GM23338 (cell line): Measurements from ENCODE around the gene INPP4A. TPM values are rescaled to one million over a fixed set of nuclear protein-coding genes. Genes with fewer than 3 reads are reported as not detected.

Experiments
- ATAC-seq: fragments of 200-7000 bp; cut with Tn5 transposase; 3 replicates; pipeline ENCODE4 v1.9.1; 2020
- DNase-seq: peaks from one replicate; pipeline ENCODE4 v3.0.0-alpha.2; 2015; ENCODE audit warnings: low spot score
- H2AFZ ChIP-seq: fragments of 200-600 bp; sonication (generic); 2 replicates; pipeline ENCODE4 v1.8.0; 2016; ENCODE audit warnings: antibody characterized with exemption, mild to moderate bottlenecking, moderate library complexity
- H3F3A ChIP-seq: fragments of 200-600 bp; sonication (generic); replicated peaks from 2 replicates; pipeline ENCODE4 v1.8.0; 2017; ENCODE audit warnings: antibody characterized with exemption, mixed run types, low read depth
- H3K27ac ChIP-seq: fragments of 200-600 bp; sonication (generic); 2 replicates; pipeline ENCODE4 v1.6.1; 2016; ENCODE audit warnings: low read depth
- H3K27me3 ChIP-seq: fragments of 200-600 bp; sonication (generic); 2 replicates; pipeline ENCODE4 v1.8.0; 2016; ENCODE audit warnings: mild to moderate bottlenecking, mixed run types, moderate library complexity; ENCODE audit not compliant: insufficient read depth
- H3K36me3 ChIP-seq: fragments of 200-600 bp; sonication (generic); 2 replicates; pipeline ENCODE4 v1.8.0; 2016; ENCODE audit warnings: mild to moderate bottlenecking; ENCODE audit not compliant: insufficient read depth
- H3K4me1 ChIP-seq: fragments of 200-600 bp; sonication (generic); 2 replicates; pipeline ENCODE4 v1.8.0; 2016; ENCODE audit warnings: mild to moderate bottlenecking, moderate library complexity; ENCODE audit not compliant: insufficient read depth
- H3K4me2 ChIP-seq: fragments of 200-600 bp; sonication (generic); 2 replicates; pipeline ENCODE4 v1.7.1; 2017; ENCODE audit warnings: mixed run types
- H3K4me3 ChIP-seq: fragments of 200-600 bp; sonication (generic); 2 replicates; pipeline ENCODE4 v1.6.1; 2016; ENCODE audit warnings: mixed run types
- H3K79me2 ChIP-seq: fragments of 200-600 bp; sonication (generic); replicated peaks from 2 replicates; pipeline ENCODE4 v1.8.0; 2017; ENCODE audit warnings: mild to moderate bottlenecking; ENCODE audit not compliant: insufficient read depth
- H3K9me2 ChIP-seq: fragments of 200-600 bp; sonication (generic); 2 replicates; pipeline ENCODE4 v1.8.0; 2017; ENCODE audit not compliant: insufficient read depth
- H4K20me1 ChIP-seq: fragments of 200-600 bp; sonication (generic); replicated peaks from 2 replicates; pipeline ENCODE4 v1.8.0; 2017; ENCODE audit warnings: mild to moderate bottlenecking; ENCODE audit not compliant: insufficient read depth
- H3K27ac Mint-ChIP-seq: 2 replicates; pipeline ENCODE4 v1.8.0; 2020; ENCODE audit warnings: inconsistent platforms, mild to moderate bottlenecking, moderate library complexity, mixed read lengths
- H3K27me3 Mint-ChIP-seq: 3 replicates; pipeline ENCODE4 v1.8.0; 2022; ENCODE audit warnings: low read depth, mild to moderate bottlenecking, moderate library complexity, mixed read lengths, inconsistent platforms; ENCODE audit not compliant: insufficient read depth, poor library complexity
- H3K36me3 Mint-ChIP-seq: 3 replicates; pipeline ENCODE4 v1.8.0; 2021; ENCODE audit warnings: low read depth, mild to moderate bottlenecking, inconsistent platforms, moderate library complexity, mixed read lengths
- H3K4me1 Mint-ChIP-seq: 3 replicates; pipeline ENCODE4 v1.8.0; 2020; ENCODE audit warnings: mild to moderate bottlenecking, inconsistent platforms, mixed read lengths
- H3K4me3 Mint-ChIP-seq: 3 replicates; pipeline ENCODE4 v1.8.0; 2021; ENCODE audit warnings: moderate library complexity, mild to moderate bottlenecking, inconsistent platforms, mixed read lengths
- H3K9me3 Mint-ChIP-seq: 3 replicates; pipeline ENCODE4 v1.8.0; 2020; ENCODE audit warnings: moderate library complexity, mild to moderate bottlenecking, inconsistent platforms, mixed read lengths
- CREB1 ChIP-seq: fragments of 250-450 bp; sonication (Bioruptor Pico); IDR thresholded peaks from 2 replicates; pipeline ENCODE4 v1.5.0; 2020; ENCODE audit warnings: low read depth, mild to moderate bottlenecking, moderate library complexity
- CTCF ChIP-seq, 2 experiments: fragments of 200-600 bp in 1 of 2; sonication (generic) in 1 of 2; conservative IDR thresholded peaks; 2 replicates each; pipeline versions ENCODE4 v1.5.1 to v1.6.1; 2016 to 2017; ENCODE audit warnings: antibody characterized with exemption in 2 of 2, low read depth in 2 of 2, mild to moderate bottlenecking in 2 of 2, moderate library complexity in 1 of 2
- ETS1 ChIP-seq: IDR thresholded peaks from 2 replicates; pipeline ENCODE4 v1.6.1; 2016; ENCODE audit warnings: antibody characterized with exemption
- EZH2phosphoT487 ChIP-seq: fragments of 200-600 bp; sonication (generic); IDR thresholded peaks from one replicate; pipeline ENCODE4 v1.8.1; 2018; ENCODE audit warnings: antibody characterized with exemption; ENCODE audit not compliant: unreplicated experiment
- JUNB ChIP-seq: IDR thresholded peaks from one replicate; pipeline ENCODE4 v1.6.1; 2016; ENCODE audit warnings: antibody characterized with exemption; ENCODE audit not compliant: unreplicated experiment
- NANOG ChIP-seq: IDR thresholded peaks from 2 replicates; pipeline ENCODE4 v1.6.1; 2016; ENCODE audit warnings: antibody characterized with exemption, borderline replicate concordance
- POLR2AphosphoS5 ChIP-seq: IDR thresholded peaks from 2 replicates; pipeline ENCODE4 v1.6.1; 2016; ENCODE audit warnings: antibody characterized with exemption, low read depth
- REST ChIP-seq: IDR thresholded peaks from one replicate; pipeline ENCODE4 v1.6.1; 2018; ENCODE audit warnings: antibody characterized with exemption; ENCODE audit not compliant: unreplicated experiment
- ZNF114 ChIP-seq: fragments of 250-450 bp; sonication (Bioruptor Pico); IDR thresholded peaks from 2 replicates; pipeline ENCODE4 v1.5.0; 2020; ENCODE audit warnings: mild to moderate bottlenecking, moderate library complexity
- ZNF331 ChIP-seq: fragments of 250-450 bp; sonication (Bioruptor Pico); IDR thresholded peaks from 2 replicates; pipeline ENCODE4 v1.5.0; 2020; ENCODE audit warnings: low read depth, mild to moderate bottlenecking, moderate library complexity
- ZNF462 ChIP-seq: fragments of 250-450 bp; sonication (Bioruptor Pico); IDR thresholded peaks from 2 replicates; pipeline ENCODE4 v1.5.0; 2020; ENCODE audit warnings: mild to moderate bottlenecking, moderate library complexity
- polyA plus RNA-seq: library from polyadenylated mRNA; unstranded; fragments of >200 nt; fragmentation: Nextera tagmentation; extraction: Ambion mirVana; gene quantifications from 2 replicates; pipeline ENCODE4 v1.2.1, GENCODE V29; 2016
- total RNA-seq: library from RNA; depleted of rRNA; stranded (reverse); fragments of >200 nt; shearing (Covaris generic); gene quantifications from 2 replicates; pipeline ENCODE4 v1.2.3, GENCODE V29; 2014

The INPP4A gene
- total and polyA plus RNA-seq, 2 experiments from 2014 or later, result 8.5 to 36.9 TPM

- peaks cover 3% of the 10 kb centered on the region; the same call in 2 of the 3 replicates for H3K4me1 Mint-ChIP-seq
- no peak overlapping the region for H3K27ac ChIP-seq
Observed at GRCh38 chr2:98522854-98523253, 78.2 kb downstream of the INPP4A start.

More at GRCh38 chr2:98522854-98523253, 78.2 kb downstream of the INPP4A start:
- Histone ChIP-seq H3K27me3 (no peaks in the 10 kb centered on the region), H3K9me2 (no peaks in the 10 kb centered on the region; the same call in 1 of the 2 replicates), H3K4me2 (no peak overlapping the region), H3K4me3 (no peak overlapping the region), H3F3A (no peaks in the 10 kb centered on the region), H2AFZ (no peak overlapping the region), H4K20me1 (0 out of 2 replicates have a peak, but pooled peaks cover 8% of the 10 kb centered on the region), H3K36me3 (no peaks in the 10 kb centered on the region), H3K79me2 (no peaks in the 10 kb centered on the region; the same call in 1 of the 2 replicates), H3K4me1 (no peaks in the 10 kb centered on the region)
- no peak overlapping the region for H3K27ac Mint-ChIP-seq
- DNase-seq (no peak), ATAC-seq (no peak)
- peaks cover 2% of the 10 kb centered on the region for H3K27me3 Mint-ChIP-seq
- peaks cover 33% of the 10 kb centered on the region for H3K36me3 Mint-ChIP-seq
- peaks cover 7% of the 10 kb centered on the region; the same call in 1 of the 3 replicates for H3K9me3 Mint-ChIP-seq
- TF ChIP-seq ZNF331 (CRISPR knock-in tag) (no peak), ZNF462 (CRISPR knock-in tag) (no peak), NANOG (no peak), REST (no peak), JUNB (no peak), EZH2phosphoT487 (no peak), CREB1 (CRISPR knock-in tag) (no peak), POLR2AphosphoS5 (no peak), CTCF (conservative IDR thresholded peaks at IDR 0.05; ENCODE audit: low read depth in 2 of 2) (no peak), ETS1 (no peak), ZNF114 (CRISPR knock-in tag) (no peak)
- no peak overlapping the region for H3K4me3 Mint-ChIP-seq
